Measurements from ENCODE around the gene SNAI1. TPM values are rescaled to one million over a fixed set of nuclear protein-coding genes. Genes with fewer than 3 reads are reported as not detected.

Gene SNAI1
- total RNA-seq, 2 experiments from 2014 or later: 0.25 to 0.34 TPM

GRCh38 chr20:50029697-50030461 lies 47.1 kb downstream of the SNAI1 start:
- no peaks in the 10 kb centered on the region for H3K9me3 Mint-ChIP-seq (ENCODE audit: low read depth)
- ChIA-PET POLR2A (no interaction called here), CTCF (interaction anchor here (0.6 kb wide), 2 partner anchors 12 to 24 kb away, joined by 3 read pairs; no protein-coding TSS in a partner anchor)
- no peak overlapping the region for H3K27ac Mint-ChIP-seq
- H3K36me3 Mint-ChIP-seq (ENCODE audit: low read depth): no peaks in the 10 kb centered on the region
- ATAC-seq (no peak), DNase-seq (no peak)
- intact Hi-C loops (cut with DNase I, micrococcal nuclease): no loop called here
- H3K4me3 Mint-ChIP-seq: no peak overlapping the region
- no peaks in the 10 kb centered on the region for H3K27me3 Mint-ChIP-seq
- no peaks in the 10 kb centered on the region for H3K4me1 Mint-ChIP-seq

DNA sequence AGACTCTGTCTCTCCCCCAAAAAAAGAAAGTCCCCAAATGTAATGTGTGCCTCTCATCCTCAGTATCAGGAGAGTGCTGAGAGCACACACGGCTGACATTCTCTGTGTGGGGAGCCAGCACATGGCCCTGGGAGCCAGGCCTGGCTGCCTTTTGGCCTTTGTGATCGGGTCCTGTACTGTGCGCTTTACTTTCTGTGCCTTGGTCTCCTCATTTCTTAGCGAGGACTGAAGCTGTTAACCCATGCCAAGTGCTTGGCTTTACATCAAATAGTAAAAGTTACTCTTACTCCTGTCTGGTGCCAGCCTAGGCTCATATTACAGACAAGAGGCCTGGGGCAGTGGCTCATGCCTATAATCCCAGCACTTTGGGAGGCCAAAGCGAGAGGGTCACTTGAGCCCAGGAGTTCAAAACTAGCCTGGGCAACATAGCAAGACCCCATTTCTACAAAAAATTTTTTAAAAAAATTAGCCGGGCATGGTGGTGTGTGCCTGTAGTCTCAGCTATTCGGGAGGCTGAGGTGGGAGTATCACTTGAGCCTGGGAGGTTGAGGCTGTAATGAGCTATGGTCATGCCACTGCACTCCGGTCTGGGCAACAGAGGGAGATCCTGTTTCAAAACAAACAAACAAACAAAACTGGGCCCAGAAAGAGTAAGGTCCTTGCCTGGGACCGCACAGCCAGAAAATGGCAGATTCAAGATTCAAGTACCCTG lies 50.3 kb downstream of the SNAI1 start:
- no peak overlapping the region for H3K4me3 Mint-ChIP-seq
- no peak for DNase-seq

GRCh38 chr20:50034567-50035180 lies 51.9 kb downstream of the SNAI1 start:
- ChIA-PET CTCF (no interaction called here), POLR2A (no interaction called here)
- H3K4me3 Mint-ChIP-seq: no peak overlapping the region
- intact Hi-C loops (cut with DNase I, micrococcal nuclease): no loop called here
- no peaks in the 10 kb centered on the region for H3K36me3 Mint-ChIP-seq (ENCODE audit: low read depth)
- H3K4me1 Mint-ChIP-seq: no peaks in the 10 kb centered on the region
- H3K9me3 Mint-ChIP-seq (ENCODE audit: low read depth): no peaks in the 10 kb centered on the region
- DNase-seq (no peak), ATAC-seq (no peak)
- no peak overlapping the region for H3K27ac Mint-ChIP-seq
- no peaks in the 10 kb centered on the region for H3K27me3 Mint-ChIP-seq

More for the DNA sequence above, 50.3 kb downstream of the SNAI1 start:
- no peak for ATAC-seq
- H3K9me3 Mint-ChIP-seq (ENCODE audit: low read depth): no peaks in the 10 kb centered on the region
- H3K27ac Mint-ChIP-seq: no peak overlapping the region
- CTCF ChIA-PET: interaction anchor here (1.3 kb wide), 1 partner anchor 27 kb away, joined by 3 read pairs; no protein-coding TSS in a partner anchor
- no peaks in the 10 kb centered on the region for H3K36me3 Mint-ChIP-seq (ENCODE audit: low read depth)
- no peaks in the 10 kb centered on the region for H3K4me1 Mint-ChIP-seq
- POLR2A ChIA-PET: no interaction called here
- intact Hi-C loops (cut with DNase I, micrococcal nuclease): no loop called here
- no peaks in the 10 kb centered on the region for H3K27me3 Mint-ChIP-seq

DNA sequence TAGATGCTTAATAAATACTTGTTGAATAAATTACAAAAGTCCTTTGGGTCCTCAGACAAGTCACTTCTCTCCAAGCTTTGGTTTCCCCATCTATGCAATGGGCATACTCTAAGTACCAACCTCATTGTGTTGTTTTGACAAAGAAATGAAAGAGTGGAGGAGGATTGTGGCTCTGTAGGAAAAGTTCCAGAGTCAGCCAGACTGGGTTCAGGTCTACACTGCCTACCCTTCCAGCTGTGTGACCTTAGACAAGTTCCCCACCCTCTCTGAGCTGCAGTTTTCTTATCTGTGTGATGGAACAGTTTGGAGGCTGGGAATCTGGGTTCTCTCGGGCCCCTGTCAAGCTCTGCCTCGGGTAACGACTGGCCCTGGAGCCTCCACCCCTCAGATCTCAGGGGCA lies 53.9 kb downstream of the SNAI1 start:
- Mint-ChIP-seq H3K4me3 (no peak overlapping the region), H3K4me1 (peaks cover 2% of the 10 kb centered on the region), H3K36me3 (ENCODE audit: low read depth) (no peaks in the 10 kb centered on the region), H3K27me3 (no peaks in the 10 kb centered on the region), H3K9me3 (ENCODE audit: low read depth) (no peaks in the 10 kb centered on the region), H3K27ac (no peak overlapping the region)
- POLR2A ChIA-PET: no interaction called here
- intact Hi-C loops (cut with DNase I, micrococcal nuclease): no loop called here
- DNase-seq: no peak
- CTCF ChIA-PET: interaction anchor here (2.2 to 2.3 kb wide), 2 partner anchors 34 to 58 kb away, joined by 8 to 10 read pairs; no protein-coding TSS in a partner anchor
- no peak for ATAC-seq

DNA sequence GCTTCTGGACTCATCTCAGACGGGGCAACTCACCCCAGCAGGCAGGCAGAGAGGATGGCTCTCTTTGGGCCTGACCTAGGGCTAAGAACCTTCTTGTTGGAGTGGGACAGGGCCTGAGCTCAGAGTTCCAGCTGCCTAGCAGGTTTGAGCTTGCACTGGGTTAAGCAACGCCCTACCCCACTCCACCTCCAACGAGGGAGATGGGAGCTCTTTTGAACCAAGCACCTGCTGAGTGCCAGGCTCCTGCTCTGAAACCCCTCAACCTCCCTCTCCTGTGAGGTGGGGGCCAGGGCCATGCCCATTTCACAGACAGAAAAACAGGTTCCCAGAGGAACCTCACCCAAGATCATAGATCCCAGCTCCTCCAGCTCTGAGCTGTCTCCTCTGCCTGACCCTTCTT lies 54.3 kb downstream of the SNAI1 start:
- Mint-ChIP-seq H3K4me1 (peaks cover 2% of the 10 kb centered on the region), H3K4me3 (no peak overlapping the region), H3K36me3 (ENCODE audit: low read depth) (no peaks in the 10 kb centered on the region), H3K9me3 (ENCODE audit: low read depth) (no peaks in the 10 kb centered on the region), H3K27me3 (no peaks in the 10 kb centered on the region), H3K27ac (no peak overlapping the region)
- DNase-seq (no peak), ATAC-seq (no peak)
- CTCF ChIA-PET: interaction anchor here (0.5 to 2.3 kb wide), 3 partner anchors 34 to 71 kb away, joined by 3 to 10 read pairs (median 8); no protein-coding TSS in a partner anchor
- POLR2A ChIA-PET: interaction anchor here (0.6 kb wide), 1 partner anchor 15 kb away, joined by 3 read pairs; no protein-coding TSS in a partner anchor
- intact Hi-C loops (cut with DNase I, micrococcal nuclease): no loop called here

- Mint-ChIP-seq H3K4me1 (peaks cover 2% of the 10 kb centered on the region), H3K36me3 (ENCODE audit: low read depth) (no peaks in the 10 kb centered on the region), H3K4me3 (no peak overlapping the region), H3K27ac (no peak overlapping the region), H3K27me3 (no peaks in the 10 kb centered on the region), H3K9me3 (ENCODE audit: low read depth) (no peaks in the 10 kb centered on the region)
- CTCF ChIA-PET: interaction anchor here (0.5 to 2.3 kb wide), 3 partner anchors 33 to 71 kb away, joined by 3 to 10 read pairs (median 8); no protein-coding TSS in a partner anchor
- ATAC-seq (no peak), DNase-seq (no peak)
- POLR2A ChIA-PET: interaction anchor here (0.6 kb wide), 1 partner anchor 15 kb away, joined by 3 read pairs; no protein-coding TSS in a partner anchor
- intact Hi-C loops (cut with DNase I, micrococcal nuclease): no loop called here
Measured at GRCh38 chr20:50037575-50037974, 54.8 kb downstream of the SNAI1 start.

DNA sequence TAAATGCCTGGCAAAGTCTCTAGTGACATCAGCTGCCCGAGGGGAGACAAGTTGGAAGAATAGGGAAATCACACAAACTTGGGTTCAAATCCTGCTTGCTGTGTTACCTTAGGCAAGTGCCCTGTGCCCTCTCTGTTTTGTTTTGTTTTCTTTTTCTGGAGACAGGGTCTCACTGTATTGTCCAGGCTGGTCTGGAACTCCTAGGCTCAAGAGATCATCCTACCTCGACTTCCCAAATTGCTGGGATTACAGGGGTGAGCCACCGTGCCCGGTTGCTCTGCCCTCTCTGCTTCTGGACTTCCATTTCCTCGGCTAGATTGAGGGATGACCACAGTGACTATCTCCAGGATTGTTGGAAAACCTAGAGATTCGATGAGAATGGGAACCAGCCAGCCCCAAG lies 55.4 kb downstream of the SNAI1 start:
- no peak overlapping the region for H3K4me3 Mint-ChIP-seq
- intact Hi-C loops (cut with DNase I, micrococcal nuclease): no loop called here
- POLR2A ChIA-PET: no interaction called here

More for the DNA sequence above, 55.4 kb downstream of the SNAI1 start:
- H3K27ac Mint-ChIP-seq: no peak overlapping the region
- no peaks in the 10 kb centered on the region for H3K9me3 Mint-ChIP-seq (ENCODE audit: low read depth)
- ATAC-seq (no peak), DNase-seq (no peak)
- CTCF ChIA-PET: interaction anchor here (2.3 kb wide), 1 partner anchor 59 kb away, joined by 10 read pairs; no protein-coding TSS in a partner anchor
- H3K4me1 Mint-ChIP-seq: peaks cover 2% of the 10 kb centered on the region
- H3K27me3 Mint-ChIP-seq: no peaks in the 10 kb centered on the region
- H3K36me3 Mint-ChIP-seq (ENCODE audit: low read depth): no peaks in the 10 kb centered on the region

Other genes with a start within 250 kb of the SNAI1 start
- gene SLC9A8, start 170.2 kb upstream of the SNAI1 start, total RNA-seq: 10 to 100 TPM; 12.6 to 16.7 TPM
- 10 to 100 TPM in 1 of 2 experiments, 1 to 10 TPM in 1; 8.7 to 10.1 TPM for gene SPATA2, start 67.5 kb upstream of the SNAI1 start, total RNA-seq
- 10 to 100 TPM; 47.5 to 66.6 TPM for gene RNF114, start 46.6 kb upstream of the SNAI1 start, total RNA-seq
- 100 to 1,000 TPM; 177 to 265 TPM for gene UBE2V1, start 130.2 kb downstream of the SNAI1 start, total RNA-seq
- 10 to 100 TPM; 13.2 to 16.8 TPM for gene PEDS1, start 170.7 kb downstream of the SNAI1 start, total RNA-seq
- 10 to 100 TPM; 28.9 to 40.1 TPM for gene CEBPB, start 207.8 kb downstream of the SNAI1 start, total RNA-seq